GM12801 (cell line): Measurements from ENCODE around the gene MAD1L1.

Experiments
- CTCF ChIP-seq: IDR thresholded peaks from one replicate; pipeline ENCODE4 v1.5.1; 2011; ENCODE audit warnings: control low read depth; ENCODE audit not compliant: insufficient read length; ENCODE audit errors: extremely low read depth

Gene MAD1L1

GRCh38 chr7:1987084-1987535 lies 245.6 kb downstream of the MAD1L1 start:
- TF ChIP-seq CTCF = no peak

GRCh38 chr7:1986366-1987083 lies 246.2 kb downstream of the MAD1L1 start:
- TF ChIP-seq CTCF = no peak

GRCh38 chr7:1985936-1986335 lies 246.8 kb downstream of the MAD1L1 start:
- no peak for TF ChIP-seq CTCF

GRCh38 chr7:1985042-1985441 lies 247.7 kb downstream of the MAD1L1 start:
- no peak for TF ChIP-seq CTCF

- no peak for TF ChIP-seq CTCF
Measured at GRCh38 chr7:1981878-1982230, 250.9 kb downstream of the MAD1L1 start.

GRCh38 chr7:1981201-1981877 lies 251.4 kb downstream of the MAD1L1 start:
- no peak for TF ChIP-seq CTCF

GRCh38 chr7:1979591-1980560 lies 252.9 kb downstream of the MAD1L1 start:
- no peak for TF ChIP-seq CTCF
